Measurements from ENCODE around the gene ETS2.
A peak's percentile ranks its signal among the peaks of the same experiment; 100 is the strongest.

Gene ETS2

GRCh38 chr21:38780879-38781278, 24.9 kb upstream of the ETS2 start:
- DNase-seq = peak; percentile 62

- DNase-seq = no peak
These were observed 21.1 kb upstream of the ETS2 start for GRCh38 chr21:38784458-38785266.

GRCh38 chr21:38785483-38785882, 20.2 kb upstream of the ETS2 start:
- DNase-seq = no peak

GRCh38 chr21:38787016-38787415, 18.7 kb upstream of the ETS2 start:
- DNase-seq = no peak

- peak; percentile 47 for DNase-seq
These were observed 18.1 kb upstream of the ETS2 start for GRCh38 chr21:38787461-38788274.

GRCh38 chr21:38788275-38788905, 17.3 kb upstream of the ETS2 start:
- DNase-seq = no peak

- DNase-seq = no peak
These were observed 16.5 kb upstream of the ETS2 start for GRCh38 chr21:38789275-38789674.

GRCh38 chr21:38790059-38790458, 15.7 kb upstream of the ETS2 start:
- DNase-seq = no peak

GRCh38 chr21:38790961-38791360, 14.8 kb upstream of the ETS2 start:
- DNase-seq = no peak

GRCh38 chr21:38792676-38793459, 12.9 kb upstream of the ETS2 start:
- DNase-seq = no peak

GRCh38 chr21:38793926-38794713, 11.6 kb upstream of the ETS2 start:
- DNase-seq = no peak

GRCh38 chr21:38794978-38795377, 10.8 kb upstream of the ETS2 start:
- DNase-seq = no peak

GRCh38 chr21:38795475-38795874, 10.3 kb upstream of the ETS2 start:
- no peak for DNase-seq

GRCh38 chr21:38796424-38796823, 9.3 kb upstream of the ETS2 start:
- no peak for DNase-seq

- DNase-seq = no peak
These were observed 8.3 kb upstream of the ETS2 start for GRCh38 chr21:38797470-38797869.

GRCh38 chr21:38798081-38798480, 7.6 kb upstream of the ETS2 start:
- no peak for DNase-seq

GRCh38 chr21:38798481-38798882, 7.2 kb upstream of the ETS2 start:
- peak; percentile 57 for DNase-seq

- DNase-seq = no peak
These were observed 5.5 kb upstream of the ETS2 start for GRCh38 chr21:38800046-38800758.

- DNase-seq = peak; percentile 11
These were observed 4.6 kb upstream of the ETS2 start for GRCh38 chr21:38800924-38801744.
